SK-N-SH treated with all-trans-retinoic acid at 6 μM for 48 hours (cell line): ENCODE results near the gene OR6K6.

Source experiments
- ATAC-seq: fragments of 200-7000 bp; cut with Tn5 transposase; 3 replicates; pipeline ENCODE4 v1.9.1; 2020; ENCODE audit warnings: mild to moderate bottlenecking, moderate library complexity
- ARNTL ChIP-seq: fragments of 450-650 bp; formaldehyde crosslinking; IDR thresholded peaks from 2 replicates; pipeline ENCODE4 v1.5.0; 2020; ENCODE audit warnings: low read depth, mild to moderate bottlenecking, moderate library complexity, borderline replicate concordance
- BACH2 ChIP-seq: fragments of 250-450 bp; sonication (Bioruptor Pico); IDR thresholded peaks from 2 replicates; pipeline ENCODE4 v1.9.0; 2021; ENCODE audit warnings: mild to moderate bottlenecking, borderline replicate concordance
- CREB5 ChIP-seq: fragments of 250-450 bp; sonication (Bioruptor Pico); IDR thresholded peaks from 2 replicates; pipeline ENCODE4 v1.5.1; 2020; ENCODE audit warnings: low read depth, mild to moderate bottlenecking, moderate library complexity
- CSDC2 ChIP-seq: fragments of 250-450 bp; sonication (Bioruptor Pico); IDR thresholded peaks from 2 replicates; pipeline ENCODE4 v1.5.0; 2020; ENCODE audit warnings: mild to moderate bottlenecking, moderate library complexity
- CSRNP3 ChIP-seq: fragments of 250-450 bp; sonication (Bioruptor Pico); IDR thresholded peaks from 2 replicates; pipeline ENCODE4 v1.5.1; 2021; ENCODE audit warnings: mild to moderate bottlenecking, moderate library complexity
- ESRRG ChIP-seq: fragments of 250-450 bp; sonication (Bioruptor Pico); IDR thresholded peaks from 2 replicates; pipeline ENCODE4 v1.6.1; 2021; ENCODE audit warnings: mild to moderate bottlenecking
- GLIS3 ChIP-seq: fragments of 250-450 bp; sonication (Bioruptor Pico); IDR thresholded peaks from 2 replicates; pipeline ENCODE4 v1.5.0; 2020; ENCODE audit warnings: mild to moderate bottlenecking, moderate library complexity
- ISL1 ChIP-seq: fragments of 250-450 bp; sonication (Bioruptor Pico); IDR thresholded peaks from 2 replicates; pipeline ENCODE4 v2.1.2; 2022; ENCODE audit warnings: mild to moderate bottlenecking, moderate library complexity
- OSR1 ChIP-seq: fragments of 250-450 bp; sonication (Bioruptor Pico); IDR thresholded peaks from 2 replicates; pipeline ENCODE4 v1.8.0; 2022; ENCODE audit warnings: moderate library complexity, mild to moderate bottlenecking, inconsistent platforms
- POU6F1 ChIP-seq: fragments of 250-450 bp; sonication (Bioruptor Pico); IDR thresholded peaks from 2 replicates; pipeline ENCODE4 v1.8.0; 2021; ENCODE audit warnings: low read depth, mild to moderate bottlenecking, moderate library complexity, borderline replicate concordance
- PPARA ChIP-seq: fragments of 250-450 bp; sonication (Bioruptor Pico); IDR thresholded peaks from 2 replicates; pipeline ENCODE4 v1.5.0; 2020; ENCODE audit warnings: mild to moderate bottlenecking, borderline replicate concordance
- RARB ChIP-seq: fragments of 250-450 bp; sonication (Bioruptor Pico); IDR thresholded peaks from 2 replicates; pipeline ENCODE4 v1.8.0; 2021; ENCODE audit warnings: mild to moderate bottlenecking, moderate library complexity
- SNAI2 ChIP-seq: fragments of 250-450 bp; sonication (Bioruptor Pico); IDR thresholded peaks from 2 replicates; pipeline ENCODE4 v1.5.0; 2020; ENCODE audit warnings: mild to moderate bottlenecking, moderate library complexity
- TCF4 ChIP-seq: fragments of 250-450 bp; sonication (Bioruptor Pico); IDR thresholded peaks from 2 replicates; pipeline ENCODE4 v1.8.0; 2021; ENCODE audit warnings: mild to moderate bottlenecking, moderate library complexity, borderline replicate concordance
- TSHZ2 ChIP-seq: fragments of 250-450 bp; sonication (Bioruptor Pico); IDR thresholded peaks from 2 replicates; pipeline ENCODE4 v1.5.0; 2020; ENCODE audit warnings: mild to moderate bottlenecking, moderate library complexity
- ZC3H10 ChIP-seq: fragments of 250-450 bp; sonication (Bioruptor Pico); IDR thresholded peaks from 2 replicates; pipeline ENCODE4 v1.5.1; 2021; ENCODE audit warnings: mild to moderate bottlenecking, moderate library complexity
- ZFP3 ChIP-seq: fragments of 250-450 bp; sonication (Bioruptor Pico); IDR thresholded peaks from 2 replicates; pipeline ENCODE4 v1.5.0; 2020; ENCODE audit warnings: mild to moderate bottlenecking, moderate library complexity
- ZFP30 ChIP-seq: fragments of 450-650 bp; formaldehyde crosslinking; IDR thresholded peaks from 2 replicates; pipeline ENCODE4 v1.5.0; 2022; ENCODE audit warnings: mild to moderate bottlenecking, moderate library complexity
- ZNF565 ChIP-seq: fragments of 450-650 bp; formaldehyde crosslinking; conservative IDR thresholded peaks from 2 replicates; pipeline ENCODE4 v1.5.0; 2020; ENCODE audit warnings: low read depth, mild to moderate bottlenecking, moderate library complexity
- ZNF70 ChIP-seq: fragments of 450-650 bp; formaldehyde crosslinking; IDR thresholded peaks from 2 replicates; pipeline ENCODE4 v1.5.0; 2020; ENCODE audit warnings: mild to moderate bottlenecking, moderate library complexity
- ZNF8 ChIP-seq: fragments of 450-650 bp; formaldehyde crosslinking; IDR thresholded peaks from 2 replicates; pipeline ENCODE4 v1.5.0; 2020; ENCODE audit warnings: mild to moderate bottlenecking, moderate library complexity

Gene OR6K6

GRCh38 chr1:158754420-158754819 lies at the start of gene OR6K6:
Gene OR6K6, plus strand, starts transcription at chr1:158754720. Its CDS starts 168 bp downstream, at chr1:158754888.
- no peak for ATAC-seq
- TF ChIP-seq ZC3H10 (CRISPR knock-in tag) (no peak), PPARA (CRISPR knock-in tag) (no peak), TCF4 (no peak), SNAI2 (CRISPR knock-in tag) (no peak), TSHZ2 (CRISPR knock-in tag) (no peak), ZFP3 (no peak), ZNF70 (no peak), ISL1 (CRISPR knock-in tag) (no peak), ZFP30 (CRISPR knock-in tag) (no peak), GLIS3 (no peak), ZNF565 (no peak), BACH2 (CRISPR knock-in tag) (no peak), OSR1 (CRISPR knock-in tag) (no peak), POU6F1 (CRISPR knock-in tag) (no peak), CREB5 (no peak), ZNF8 (no peak), ESRRG (CRISPR knock-in tag) (no peak), CSDC2 (CRISPR knock-in tag) (no peak), RARB (CRISPR knock-in tag) (no peak)

- TF ChIP-seq ZNF565 (no peak), ZNF70 (no peak), PPARA (CRISPR knock-in tag) (no peak), ZFP30 (CRISPR knock-in tag) (no peak), ARNTL (no peak), ISL1 (CRISPR knock-in tag) (no peak), BACH2 (CRISPR knock-in tag) (no peak), ZFP3 (no peak), CSRNP3 (no peak), OSR1 (CRISPR knock-in tag) (no peak), POU6F1 (CRISPR knock-in tag) (no peak), TCF4 (no peak), TSHZ2 (CRISPR knock-in tag) (no peak), ESRRG (CRISPR knock-in tag) (no peak), CSDC2 (CRISPR knock-in tag) (no peak), ZNF8 (no peak)
- ATAC-seq, result no peak
These were observed 48.4 kb upstream of the OR6K6 start for GRCh38 chr1:158706096-158706495.
